Erythroblast (primary cell): Measurements from ENCODE around the gene RNU7-1.

Experiments
- GATA1 ChIP-seq: IDR thresholded peaks from 2 replicates; pipeline ENCODE4 v1.6.1; 2011; ENCODE audit warnings: low read depth, mild to moderate bottlenecking, control low read depth, low read length, moderate library complexity
- POLR2A ChIP-seq: IDR thresholded peaks from 2 replicates; pipeline ENCODE4 v1.6.1; 2011; ENCODE audit warnings: mild to moderate bottlenecking, low read length

GRCh38 chr12:6968426-6968825 lies 24.8 kb downstream of the RNU7-1 start:
- TF ChIP-seq POLR2A (no peak), GATA1 (no peak)
